Measurements from ENCODE around the gene ERH.
A peak's percentile ranks its signal among the peaks of the same experiment; 100 is the strongest.
"Not testable (repeated sequence)": the region's sequence is repeated elsewhere in the genome, so short reads cannot be mapped to it uniquely, and the experiment has no call there.

The ERH gene

GRCh38 chr14:69392481-69392880 lies 5.6 kb downstream of the ERH start:
- DNase-seq, result no peak

- DNase-seq, result not testable (repeated sequence)
Observed at GRCh38 chr14:69391400-69391799, 6.7 kb downstream of the ERH start.

GRCh38 chr14:69387311-69387710 lies 10.8 kb downstream of the ERH start:
- no peak for DNase-seq

- no peak for DNase-seq
Observed at GRCh38 chr14:69378274-69378673, 19.8 kb downstream of the ERH start.

GRCh38 chr14:69376439-69376838 lies 21.7 kb downstream of the ERH start:
- DNase-seq, result peak; percentile 55

- DNase-seq, result no peak
Observed at GRCh38 chr14:69375722-69376121, 22.4 kb downstream of the ERH start.

GRCh38 chr14:69375182-69375581 lies 22.9 kb downstream of the ERH start:
- no peak for DNase-seq

- no peak for DNase-seq
Observed at GRCh38 chr14:69374235-69374634, 23.9 kb downstream of the ERH start.

- no peak for DNase-seq
Observed at GRCh38 chr14:69373104-69373503, 25.0 kb downstream of the ERH start.

GRCh38 chr14:69372146-69372545 lies 26.0 kb downstream of the ERH start:
- no peak for DNase-seq

GRCh38 chr14:69370061-69370460 lies 28.0 kb downstream of the ERH start:
- DNase-seq, result no peak

- DNase-seq, result no peak
Observed at GRCh38 chr14:69368381-69368780, 29.7 kb downstream of the ERH start.

- no peak for DNase-seq
Observed at GRCh38 chr14:69366761-69367160, 31.3 kb downstream of the ERH start.

- no peak for DNase-seq
Observed at GRCh38 chr14:69366069-69366468, 32.0 kb downstream of the ERH start.

GRCh38 chr14:69364378-69364777 lies 33.7 kb downstream of the ERH start:
- no peak for DNase-seq

GRCh38 chr14:69363964-69364363 lies 34.1 kb downstream of the ERH start:
- no peak for DNase-seq

- peak; percentile 14 for DNase-seq
Observed at GRCh38 chr14:69363055-69363454, 35.0 kb downstream of the ERH start.

GRCh38 chr14:69360438-69361108 lies 37.5 kb downstream of the ERH start:
- DNase-seq, result no peak

GRCh38 chr14:69358966-69359365 lies 39.1 kb downstream of the ERH start:
- DNase-seq, result no peak

GRCh38 chr14:69358233-69358963 lies 39.7 kb downstream of the ERH start:
- no peak for DNase-seq

- DNase-seq, result no peak
Observed at GRCh38 chr14:69357544-69358200, 40.4 kb downstream of the ERH start.

- no peak for DNase-seq
Observed at GRCh38 chr14:69356903-69357543, 41.1 kb downstream of the ERH start.

- no peak for DNase-seq
Observed at GRCh38 chr14:69355607-69356281, 42.4 kb downstream of the ERH start.

All from HCEC 1CT (cell line).